Right forelimb (tissue), 1 donor: ENCODE measurements around the gene JAKMIP1.
A peak's percentile ranks its signal among the peaks of the same experiment; 100 is the strongest.

Experiments
- DNase-seq: peaks from one replicate; pipeline ENCODE4 v3.0.0-alpha.2; 2018

The JAKMIP1 gene

DNA sequence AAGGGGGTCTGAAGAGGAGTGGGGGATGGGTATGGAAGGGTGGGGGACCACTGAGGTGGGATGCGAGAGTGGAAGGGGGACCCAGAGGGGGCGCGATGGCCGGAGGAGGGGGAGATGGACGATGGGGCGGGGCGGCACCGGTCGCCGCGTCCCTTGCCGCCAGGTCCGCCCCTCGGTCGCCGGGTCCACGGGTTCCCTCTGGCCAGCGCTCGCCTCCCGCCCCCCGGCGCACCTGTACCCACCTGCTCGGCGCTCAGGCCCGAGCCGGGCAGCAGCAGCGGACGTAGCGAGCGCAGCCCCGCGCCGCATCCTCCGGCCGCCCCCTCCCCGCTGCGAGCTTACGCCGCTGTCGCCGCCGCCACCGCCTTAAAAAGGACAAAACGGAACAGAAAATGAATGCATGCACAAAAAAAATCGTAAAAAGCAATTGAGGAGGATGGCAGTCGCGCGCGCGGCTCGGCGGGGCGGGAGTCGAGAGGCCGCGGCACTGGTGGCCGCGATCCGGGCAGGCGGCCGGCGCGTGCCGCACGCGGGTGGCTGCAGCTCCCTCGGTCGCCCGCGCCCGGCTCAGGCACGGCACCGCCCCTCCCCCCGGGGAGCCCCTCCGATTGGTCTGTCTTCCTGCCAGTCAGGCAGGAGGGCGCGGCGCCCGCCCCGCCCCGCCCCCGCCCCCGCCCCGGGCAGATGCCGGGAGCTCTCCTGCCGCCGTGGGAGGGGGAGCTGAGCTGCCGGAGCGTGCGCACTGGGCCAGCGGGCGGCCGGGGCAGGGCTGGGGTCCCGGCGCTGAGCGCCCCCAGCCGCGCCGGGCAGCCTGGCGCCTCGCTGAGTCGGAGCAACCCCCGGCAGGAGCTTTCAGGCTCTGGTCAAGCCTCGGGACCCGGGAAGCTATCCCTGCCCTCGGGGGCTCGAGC lies at the start of gene JAKMIP1:
TSS of gene JAKMIP1 (minus strand) at position 539 of the 911 bp plus-strand sequence. CDS start 87,699 bp downstream, outside the sequence.
- DNase-seq: peak; percentile 90

DNA sequence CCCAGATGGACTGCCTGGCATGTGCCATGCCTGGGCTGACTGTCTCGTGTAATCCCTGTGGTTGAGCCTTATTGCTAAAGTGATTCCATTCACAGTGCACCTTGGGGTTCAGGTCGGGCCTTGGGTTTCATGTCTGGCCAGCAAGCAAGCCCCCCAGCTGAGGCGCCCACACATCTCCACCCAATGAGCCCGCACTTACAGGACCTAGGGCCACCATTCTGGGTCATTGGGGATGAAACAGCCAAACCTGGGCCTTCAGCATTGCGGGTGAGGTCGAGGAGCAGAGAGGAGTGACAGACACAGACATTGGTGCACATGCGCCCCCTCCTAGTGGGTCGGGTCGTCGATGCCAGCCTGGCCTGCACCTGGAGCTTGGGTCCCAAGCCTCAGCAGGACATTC lies 48.0 kb upstream of the JAKMIP1 start:
- no peak for DNase-seq

DNA sequence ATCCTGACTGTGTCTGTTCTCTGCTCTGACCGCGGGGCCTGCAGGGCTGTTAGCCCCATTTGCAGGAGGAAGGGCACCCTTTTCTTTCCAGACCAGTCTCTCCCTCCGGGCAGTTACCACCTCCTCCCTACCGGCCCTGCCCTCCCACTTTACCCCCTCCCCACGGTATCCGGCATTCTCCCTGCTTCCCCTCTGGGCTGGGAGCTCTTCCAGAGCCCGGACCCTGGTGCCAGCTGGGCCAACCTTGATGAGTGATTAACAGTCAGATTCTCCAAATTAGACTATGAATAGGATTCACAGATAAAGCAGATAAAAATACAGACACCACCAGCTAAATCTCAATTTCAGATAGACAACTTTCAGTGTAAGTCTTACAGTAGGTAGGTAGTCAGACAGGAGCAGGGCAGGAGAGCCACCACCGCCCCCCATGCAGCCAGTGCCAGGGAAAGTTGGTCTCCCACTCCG lies 45.9 kb upstream of the JAKMIP1 start:
- DNase-seq: no peak

DNA sequence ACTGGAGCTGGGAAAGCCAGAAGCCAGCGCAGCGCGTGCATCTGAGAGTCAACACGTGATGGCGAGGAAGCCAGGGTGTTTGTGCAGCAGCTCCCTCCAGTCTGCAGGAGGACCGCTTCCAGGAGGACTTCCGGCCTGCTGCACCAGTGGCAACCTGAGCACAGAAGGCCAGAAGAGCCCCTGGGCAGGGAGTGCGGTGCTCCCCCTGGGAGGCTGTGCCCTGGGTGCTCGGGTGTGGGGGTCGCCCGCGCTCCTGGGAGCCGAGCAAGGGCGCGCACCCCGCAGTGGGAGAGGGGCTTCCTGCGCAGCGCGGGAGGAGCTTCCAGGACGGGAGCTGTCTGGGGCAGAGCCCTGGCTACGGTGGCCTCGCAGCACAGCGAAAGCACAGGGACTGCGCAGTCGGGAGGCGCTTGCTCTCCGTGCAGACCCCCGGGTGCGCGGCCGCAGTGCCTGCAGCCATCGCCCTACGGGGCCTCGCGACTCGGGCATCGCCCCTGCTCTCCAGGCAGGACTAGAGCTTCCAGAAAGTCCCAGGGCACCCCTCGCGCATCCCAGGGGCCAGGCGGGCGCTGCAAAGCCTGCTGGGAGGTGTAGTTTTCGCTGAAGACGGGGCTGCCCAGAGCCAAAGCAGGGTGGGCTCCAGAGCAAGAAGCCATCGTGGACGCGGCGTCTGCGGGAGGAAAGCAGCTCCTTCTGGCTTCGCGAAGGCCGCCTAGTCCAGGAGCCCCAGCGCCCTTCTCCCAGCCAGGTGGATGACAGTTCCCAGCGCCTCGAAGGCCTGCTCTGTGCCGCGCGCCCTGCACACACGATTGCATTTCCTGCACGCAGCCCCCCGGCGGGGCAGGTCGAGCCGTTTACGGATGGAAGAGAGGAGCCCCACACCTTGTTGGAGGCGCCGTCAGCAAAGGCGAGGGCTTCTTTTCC lies 45.2 kb upstream of the JAKMIP1 start:
- peak; percentile 58 for DNase-seq

GRCh38 chr4:6242271-6243029 lies 42.1 kb upstream of the JAKMIP1 start:
- no peak for DNase-seq

DNA sequence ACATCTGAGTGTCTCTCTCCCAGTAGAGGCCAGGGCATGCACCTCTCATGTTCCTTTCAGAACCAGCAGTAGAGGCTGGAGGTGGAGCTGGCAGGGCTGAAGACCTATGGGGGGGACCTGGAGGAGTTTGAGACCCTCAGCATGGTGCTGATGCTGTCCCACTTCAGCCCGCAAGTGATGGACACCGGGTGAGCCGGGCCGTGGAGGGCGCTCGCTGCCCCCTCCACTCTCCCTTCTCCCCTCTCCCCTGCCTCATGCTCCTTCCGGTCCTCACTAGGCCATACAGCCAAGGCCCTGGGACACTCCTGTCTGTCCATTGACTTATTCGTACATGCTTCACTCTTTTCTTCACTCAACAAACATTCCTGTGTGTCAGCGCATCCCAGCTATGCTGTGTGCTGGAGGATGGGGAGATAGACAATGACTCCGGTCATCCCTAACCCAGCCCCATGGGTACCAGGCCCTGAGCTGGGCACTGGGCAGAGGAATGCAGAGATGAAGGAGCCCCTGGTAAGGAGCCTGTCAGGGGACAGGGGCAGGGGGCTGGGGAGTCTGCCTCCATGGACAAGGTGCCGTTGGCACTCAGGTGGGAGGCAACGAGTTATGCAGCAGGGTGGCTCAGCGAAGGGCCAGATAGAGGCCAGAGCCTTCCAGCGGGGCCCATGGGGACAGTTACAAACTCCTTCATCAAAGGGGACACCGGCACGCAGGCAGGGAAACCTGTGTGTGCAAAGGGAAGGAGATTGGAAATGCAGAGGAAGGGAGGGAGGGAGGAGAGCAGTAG lies 40.9 kb upstream of the JAKMIP1 start:
- no peak for DNase-seq

GRCh38 chr4:6239968-6240367 lies 39.6 kb upstream of the JAKMIP1 start:
- DNase-seq: no peak

DNA sequence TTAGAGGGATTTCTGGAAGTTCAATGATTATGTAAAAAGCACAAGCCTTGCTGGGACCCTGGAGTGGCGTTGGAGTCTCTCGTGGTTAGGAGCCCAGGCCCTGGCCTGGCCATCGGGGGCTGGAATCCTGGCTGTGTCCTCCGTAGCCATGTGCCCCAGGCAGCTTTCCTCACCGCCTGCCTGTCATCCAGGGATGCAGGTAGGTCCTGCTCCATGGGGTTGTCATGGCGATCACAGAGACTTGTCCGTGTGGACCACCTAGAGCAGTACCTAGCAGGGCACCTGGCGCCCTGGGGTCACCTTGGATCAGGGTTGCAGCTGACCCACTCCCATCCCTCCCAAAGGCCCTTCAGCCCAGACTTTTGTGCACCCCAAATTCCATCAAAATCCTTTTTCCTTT lies 39.1 kb upstream of the JAKMIP1 start:
- no peak for DNase-seq

DNA sequence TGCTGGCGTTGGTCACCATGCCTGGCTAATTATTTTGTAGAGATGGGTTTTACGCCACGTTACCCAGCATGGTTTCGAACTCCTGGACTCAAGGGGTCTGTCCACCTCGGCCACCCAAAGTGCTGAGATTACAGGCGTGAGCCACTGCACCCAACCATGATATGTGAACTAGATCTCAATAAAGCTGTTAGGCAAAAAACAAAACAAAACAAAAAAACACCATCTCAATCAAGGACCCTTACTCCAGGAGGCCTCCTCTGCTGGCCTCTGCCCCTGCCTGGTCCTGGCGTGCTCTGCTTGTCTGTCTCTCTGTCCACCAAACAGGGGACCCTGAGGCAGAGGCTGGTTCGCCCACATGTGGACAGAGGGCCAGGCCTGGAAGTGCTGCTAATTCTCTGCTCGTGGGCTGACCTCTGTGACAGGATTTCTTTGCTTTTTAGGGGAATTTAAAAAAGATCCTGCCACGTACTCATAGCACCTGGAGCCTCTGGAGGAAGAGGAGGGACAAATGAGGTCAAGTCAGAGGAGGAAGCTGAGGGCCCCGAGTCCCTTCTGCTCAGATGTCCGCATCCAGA lies 36.6 kb upstream of the JAKMIP1 start:
- DNase-seq: no peak

- no peak for DNase-seq
Measured at GRCh38 chr4:6235901-6236640, 35.7 kb upstream of the JAKMIP1 start.

DNA sequence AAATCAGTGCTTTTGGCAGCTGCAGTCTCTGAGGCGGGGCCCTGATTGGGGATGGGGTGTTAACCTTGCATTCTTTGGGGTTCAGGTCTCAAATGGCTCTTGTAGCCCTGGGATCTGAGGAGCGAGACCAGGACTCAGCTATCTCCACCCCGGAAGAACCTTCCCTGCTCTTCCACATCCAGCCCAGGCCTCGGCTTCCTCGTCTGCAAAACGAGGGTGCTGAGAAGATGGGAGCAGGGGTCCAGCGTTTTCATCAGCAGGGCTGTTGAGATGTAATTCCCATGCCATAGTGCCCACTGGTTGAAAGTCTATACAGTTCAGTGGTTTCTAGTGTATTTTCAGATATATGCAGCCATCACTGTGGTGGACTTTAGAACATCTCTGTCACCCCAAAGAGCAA lies 34.7 kb upstream of the JAKMIP1 start:
- DNase-seq: no peak

- no peak for DNase-seq
Measured at GRCh38 chr4:6233929-6234328, 33.6 kb upstream of the JAKMIP1 start.

GRCh38 chr4:6232836-6233785 lies 32.8 kb upstream of the JAKMIP1 start:
- DNase-seq: no peak

DNA sequence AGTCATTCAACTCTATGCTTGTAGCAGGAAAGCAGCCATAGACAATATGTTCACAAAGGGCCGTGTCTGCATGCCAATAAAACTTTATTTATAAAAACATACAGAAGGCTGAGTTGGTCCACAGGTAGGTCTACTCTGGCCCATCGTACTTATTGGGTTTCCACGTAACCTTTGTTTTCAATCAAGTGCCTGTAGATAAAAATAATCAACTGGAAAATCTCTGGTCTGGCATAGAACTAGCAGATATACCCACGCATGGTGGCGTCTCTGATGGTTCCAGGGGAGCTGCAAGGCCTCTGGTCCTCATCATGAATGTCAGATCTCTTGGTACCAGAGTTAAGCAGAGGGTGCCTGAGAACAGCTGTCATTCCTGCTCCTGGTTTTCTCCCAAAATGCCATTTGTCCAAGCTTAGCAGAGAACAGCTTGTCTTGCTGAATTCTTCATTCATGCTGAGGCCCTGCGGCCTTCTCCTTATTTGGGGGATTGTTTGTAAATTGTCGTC lies 31.4 kb upstream of the JAKMIP1 start:
- DNase-seq: no peak

GRCh38 chr4:6230827-6231662 lies 30.7 kb upstream of the JAKMIP1 start:
- DNase-seq: no peak

DNA sequence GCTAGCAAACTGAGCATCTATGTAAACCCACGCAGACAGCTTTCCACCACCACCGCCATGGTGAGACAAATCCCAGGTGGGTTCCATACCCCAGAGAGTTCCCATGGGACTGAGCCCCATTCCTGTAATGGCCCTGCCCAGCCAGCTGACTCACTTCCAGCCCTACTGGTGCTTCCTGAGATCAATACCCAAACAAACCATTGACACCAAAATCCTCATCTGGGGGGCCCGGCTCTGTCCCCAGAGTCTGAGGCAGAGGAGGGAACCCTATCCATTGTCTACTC lies 30.1 kb upstream of the JAKMIP1 start:
- DNase-seq: no peak

GRCh38 chr4:6229671-6230501 lies 29.5 kb upstream of the JAKMIP1 start:
- DNase-seq: no peak

DNA sequence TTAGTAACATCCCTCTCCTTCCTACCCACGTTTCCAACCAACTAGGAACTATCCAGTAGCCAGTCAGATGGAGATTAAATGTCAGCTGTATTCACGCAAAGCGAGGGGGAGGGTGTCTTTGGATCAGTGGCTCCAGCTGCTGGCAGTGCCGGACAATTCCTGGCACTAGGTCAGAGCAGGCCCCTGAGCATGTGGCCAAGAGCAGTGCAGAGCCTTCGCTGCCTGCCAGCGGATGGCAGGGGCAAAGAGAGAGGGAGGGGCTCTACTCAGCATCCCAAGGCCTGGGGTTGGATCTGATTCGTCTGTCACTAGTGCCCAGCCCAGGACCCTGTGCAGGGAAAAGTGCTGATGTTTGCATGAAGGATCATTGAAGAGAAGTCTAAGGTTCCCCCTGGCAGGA lies 28.7 kb upstream of the JAKMIP1 start:
- no peak for DNase-seq
